Neuronal stem cell (in vitro differentiated cells): ENCODE data around the gene TUBGCP6.
A peak's percentile ranks its signal among the peaks of the same experiment; 100 is the strongest.

ENCODE experiments used
- DNase-seq: peaks from one replicate; pipeline ENCODE4 v3.0.0-alpha.2; 2013; ENCODE audit warnings: low spot score
- H2AFZ ChIP-seq: one replicate; pipeline ENCODE4 v1.6.1; 2013; ENCODE audit warnings: mild to moderate bottlenecking, low read length, inconsistent platforms
- H2AK5ac ChIP-seq: 2 replicates; pipeline ENCODE4 v1.6.1; 2013; ENCODE audit warnings: low read depth, mild to moderate bottlenecking, inconsistent platforms, low read length, moderate library complexity, mixed read lengths
- H2BK120ac ChIP-seq: 2 replicates; pipeline ENCODE4 v1.6.1; 2013; ENCODE audit warnings: low read depth, mild to moderate bottlenecking, inconsistent platforms, low read length, moderate library complexity, mixed read lengths
- H2BK12ac ChIP-seq: one replicate; pipeline ENCODE4 v1.6.1; 2013; ENCODE audit warnings: low read length, inconsistent platforms
- H2BK15ac ChIP-seq: 2 replicates; pipeline ENCODE4 v1.6.1; 2013; ENCODE audit warnings: mild to moderate bottlenecking, low read length, inconsistent platforms, mixed read lengths
- H2BK5ac ChIP-seq: one replicate; pipeline ENCODE4 v1.6.1; 2013; ENCODE audit warnings: inconsistent platforms, mild to moderate bottlenecking, low read length, moderate library complexity
- H3K14ac ChIP-seq: one replicate; pipeline ENCODE4 v1.6.1; 2013; ENCODE audit warnings: low read length, inconsistent platforms
- H3K18ac ChIP-seq: 2 replicates; pipeline ENCODE4 v1.6.1; 2013; ENCODE audit warnings: low read length, inconsistent platforms
- H3K23ac ChIP-seq: 2 replicates; pipeline ENCODE4 v1.6.1; 2013; ENCODE audit warnings: low read depth, mild to moderate bottlenecking, mixed read lengths, low read length, inconsistent platforms; ENCODE audit not compliant: poor library complexity
- H3K27ac ChIP-seq: replicated peaks from 3 replicates; pipeline ENCODE4 v1.5.1; 2013; ENCODE audit warnings: low read length, inconsistent platforms
- H3K27me3 ChIP-seq, 3 experiments: 2 replicates each; pipeline ENCODE4 v1.6.1; 2013; ENCODE audit warnings: low read length in 3 of 3, mild to moderate bottlenecking in 2 of 3, inconsistent platforms in 1 of 3, low read depth in 1 of 3, mixed read lengths in 1 of 3, moderate library complexity in 1 of 3; ENCODE audit not compliant: control insufficient read depth in 3 of 3, insufficient read depth in 3 of 3
- H3K36me3 ChIP-seq, 2 donors: replicated peaks in 1 of 2; 2 replicates each; pipeline ENCODE4 v1.6.1; 2013; ENCODE audit warnings: low read length in 2 of 2; ENCODE audit not compliant: control insufficient read depth in 2 of 2, insufficient read depth in 2 of 2
- H3K4ac ChIP-seq: 2 replicates; pipeline ENCODE4 v1.6.1; 2013; ENCODE audit warnings: inconsistent platforms, mild to moderate bottlenecking, low read length, moderate library complexity
- H3K4me1 ChIP-seq, 2 donors: 1 replicate in 1 of 2; 2 replicates in 1 of 2; pipeline ENCODE4 v1.6.1; 2013; ENCODE audit warnings: low read length in 2 of 2, low read depth in 1 of 2; ENCODE audit not compliant: control insufficient read depth in 2 of 2, insufficient read depth in 1 of 2
- H3K4me2 ChIP-seq: one replicate; pipeline ENCODE4 v1.6.1; 2013; ENCODE audit warnings: mild to moderate bottlenecking, low read length, inconsistent platforms; ENCODE audit not compliant: insufficient read depth, poor library complexity, severe bottlenecking
- H3K4me3 ChIP-seq, 2 donors: 2 replicates each; pipeline ENCODE4 v1.5.1; 2013; ENCODE audit warnings: low read length in 2 of 2, mild to moderate bottlenecking in 2 of 2, inconsistent platforms in 1 of 2, moderate library complexity in 1 of 2
- H3K79me1 ChIP-seq: one replicate; pipeline ENCODE4 v1.6.1; 2013; ENCODE audit warnings: low read depth, mild to moderate bottlenecking, inconsistent platforms, low read length, moderate library complexity
- H3K9ac ChIP-seq: one replicate; pipeline ENCODE4 v1.6.1; 2013; ENCODE audit warnings: mild to moderate bottlenecking, low read depth, low read length, inconsistent platforms; ENCODE audit not compliant: poor library complexity
- H3K9me3 ChIP-seq, 2 donors: replicated peaks in 1 of 2; 2 replicates each; pipeline versions ENCODE3 to v1.6.1; 2013; ENCODE audit warnings: low read length in 2 of 2, mild to moderate bottlenecking in 2 of 2, inconsistent platforms in 1 of 2, low read depth in 1 of 2, mixed read lengths in 1 of 2, moderate library complexity in 1 of 2; ENCODE audit not compliant: control insufficient read depth in 2 of 2, insufficient read depth in 1 of 2
- H4K8ac ChIP-seq: one replicate; pipeline ENCODE4 v1.6.1; 2013; ENCODE audit warnings: low read depth, mild to moderate bottlenecking, inconsistent platforms, low read length, moderate library complexity
- H4K91ac ChIP-seq: one replicate; pipeline ENCODE4 v1.6.1; 2013; ENCODE audit warnings: low read length, low read depth, mild to moderate bottlenecking, inconsistent platforms; ENCODE audit not compliant: poor library complexity
- WGBS, 2 donors: extraction: QIAGEN DNeasy Blood & Tissue Kit; methylation state at CpG; one replicate each; pipeline ENCODE4 v1.1.7; 2013; ENCODE audit warnings: missing lambda C conversion rate in 2 of 2, mixed read lengths in 1 of 2; ENCODE audit not compliant: insufficient read length in 2 of 2, insufficient replicate concordance in 1 of 2; ENCODE audit errors: extremely low coverage in 2 of 2; 5-methylcytosine and 5-hydroxymethylcytosine counted together

Gene TUBGCP6

GRCh38 chr22:50287731-50288130 lies 42.9 kb upstream of the TUBGCP6 start:
- Histone ChIP-seq H3K14ac (no peak overlapping the region), H2AK5ac (peak overlapping the region; percentile 37), H3K79me1 (peaks cover 56% of the 10 kb centered on the region), H2BK15ac (no peak overlapping the region), H3K4me1 (peaks cover 0 to 15% of the 10 kb centered on the region in 2 donors), H2BK5ac (peak overlapping the region; percentile 66), H3K4ac (no peak overlapping the region), H4K8ac (no peak overlapping the region), H3K9ac (no peak overlapping the region), H2BK120ac (no peak overlapping the region), H3K23ac (peak overlapping the region; percentile 20), H3K18ac (no peak overlapping the region), H4K91ac (no peak overlapping the region), H2BK12ac (no peak overlapping the region), H3K27ac (no peak overlapping the region), H3K4me3 (no peak overlapping the region), H2AFZ (no peak overlapping the region), H3K9me3 (no peaks in the 10 kb centered on the region), H3K36me3 (peaks cover 55 to 92% of the 10 kb centered on the region in 2 donors), H3K27me3 (no peaks in the 10 kb centered on the region), H3K4me2 (no peak overlapping the region)
- DNase-seq, result no peak
- no CpG with 5 or more reads among the region's 31 CpGs for WGBS, 2 donors

GRCh38 chr22:50286701-50287318 lies 42.0 kb upstream of the TUBGCP6 start:
- Histone ChIP-seq H3K36me3 (peaks cover 58 to 93% of the 10 kb centered on the region in 2 donors), H3K4me3 (peak overlapping the region in 1 of 2 donors; percentile 20), H3K18ac (no peak overlapping the region), H3K4me2 (no peak overlapping the region), H2BK120ac (no peak overlapping the region), H3K9me3 (no peaks in the 10 kb centered on the region), H3K27ac (no peak overlapping the region), H3K4ac (no peak overlapping the region), H3K4me1 (peaks cover 0 to 10% of the 10 kb centered on the region in 2 donors), H3K9ac (no peak overlapping the region), H3K79me1 (peaks cover 51% of the 10 kb centered on the region), H3K23ac (peak overlapping the region; percentile 80), H2BK5ac (no peak overlapping the region), H2AFZ (no peak overlapping the region), H4K8ac (peak overlapping the region; percentile 43), H2BK12ac (no peak overlapping the region), H3K27me3 (no peaks in the 10 kb centered on the region), H4K91ac (no peak overlapping the region), H2AK5ac (no peak overlapping the region), H2BK15ac (no peak overlapping the region), H3K14ac (peak overlapping the region; percentile 21)
- no CpG with 5 or more reads among the region's 40 CpGs for WGBS, 2 donors
- no peak for DNase-seq

- H4K8ac ChIP-seq, result no peak overlapping the region
- peak overlapping the region in 1 of 2 donors; percentile 20 for H3K4me3 ChIP-seq
- H3K23ac ChIP-seq, result peak overlapping the region; percentile 80
- no peak overlapping the region for H2BK5ac ChIP-seq
- H2AK5ac ChIP-seq, result no peak overlapping the region
- H3K36me3 ChIP-seq, result peaks cover 62 to 93% of the 10 kb centered on the region in 2 donors
- H3K4ac ChIP-seq, result no peak overlapping the region
- no peak overlapping the region for H2BK120ac ChIP-seq
- no CpG with 5 or more reads among the region's 21 CpGs for WGBS, 2 donors
- no peak for DNase-seq
- H3K14ac ChIP-seq, result peak overlapping the region; percentile 21
- no peak overlapping the region for H3K9ac ChIP-seq
- H3K4me1 ChIP-seq, result peaks cover 0 to 7% of the 10 kb centered on the region in 2 donors
- no peaks in the 10 kb centered on the region for H3K27me3 ChIP-seq
- no peak overlapping the region for H3K27ac ChIP-seq
- no peak overlapping the region for H2BK15ac ChIP-seq
- H4K91ac ChIP-seq, result no peak overlapping the region
- no peak overlapping the region for H2BK12ac ChIP-seq
- no peak overlapping the region for H3K18ac ChIP-seq
- no peak overlapping the region for H3K4me2 ChIP-seq
- H2AFZ ChIP-seq, result no peak overlapping the region
- peaks cover 45% of the 10 kb centered on the region for H3K79me1 ChIP-seq
- H3K9me3 ChIP-seq, result no peaks in the 10 kb centered on the region
Observed at GRCh38 chr22:50286275-50286674, 41.5 kb upstream of the TUBGCP6 start.

- Histone ChIP-seq H2BK5ac (no peak overlapping the region), H2AK5ac (no peak overlapping the region), H3K18ac (no peak overlapping the region), H3K4ac (no peak overlapping the region), H3K23ac (peak overlapping the region; percentile 80), H2BK12ac (no peak overlapping the region), H4K91ac (no peak overlapping the region), H3K4me3 (no peak overlapping the region), H2BK120ac (no peak overlapping the region), H3K9ac (peak overlapping the region; percentile 44), H2BK15ac (no peak overlapping the region), H3K79me1 (peaks cover 40% of the 10 kb centered on the region), H4K8ac (peak overlapping the region; percentile 65), H3K9me3 (no peaks in the 10 kb centered on the region), H3K4me2 (no peak overlapping the region), H2AFZ (no peak overlapping the region), H3K4me1 (peaks cover 0 to 1% of the 10 kb centered on the region in 2 donors), H3K27me3 (no peaks in the 10 kb centered on the region), H3K14ac (no peak overlapping the region), H3K27ac (no peak overlapping the region), H3K36me3 (peaks cover 67 to 93% of the 10 kb centered on the region in 2 donors)
- no CpG with 5 or more reads among the region's 34 CpGs for WGBS, 2 donors
- no peak for DNase-seq
Observed at GRCh38 chr22:50285568-50286229, 40.9 kb upstream of the TUBGCP6 start.
